Activated T-helper 17 cell treated with anti-CD3 and anti-CD28 coated beads, Interleukin-2, amount 50 U/mL, for 72 hours (primary cell): ENCODE results near the gene ZAP70. TPM values are rescaled to one million over a fixed set of nuclear protein-coding genes. Genes with fewer than 3 reads are reported as not detected.

Experiments
- ATAC-seq: fragments of 150-1000 bp; cut with Tn5 transposase; replicated peaks from 2 replicates; pipeline ENCODE4 v1.10.0; 2021; ENCODE audit warnings: mild to moderate bottlenecking, moderate library complexity
- H3K27ac Mint-ChIP-seq: one replicate; pipeline ENCODE4 v1.8.0; 2022; ENCODE audit warnings: mixed read lengths
- H3K27me3 Mint-ChIP-seq: one replicate; pipeline ENCODE4 v1.8.0; 2022; ENCODE audit warnings: mixed read lengths
- H3K36me3 Mint-ChIP-seq: one replicate; pipeline ENCODE4 v1.8.0; 2022; ENCODE audit warnings: low read depth, mild to moderate bottlenecking, mixed read lengths
- H3K4me1 Mint-ChIP-seq: one replicate; pipeline ENCODE4 v1.8.0; 2022; ENCODE audit warnings: mixed read lengths
- H3K4me3 Mint-ChIP-seq: one replicate; pipeline ENCODE4 v1.8.0; 2022; ENCODE audit warnings: mild to moderate bottlenecking, mixed read lengths
- H3K9me3 Mint-ChIP-seq: one replicate; pipeline ENCODE4 v1.8.0; 2022; ENCODE audit warnings: mixed read lengths
- total RNA-seq, 2 donors: library from RNA; stranded (reverse); gene quantifications; one replicate each; pipeline ENCODE4 v1.2.3, GENCODE V29; 2022

ZAP70 gene
- total RNA-seq, 2 donors from 2014 or later = 176 to 233 TPM

GRCh38 chr2:97779141-97779540, 65.8 kb downstream of the ZAP70 start:
- no peak overlapping the region for H3K27ac Mint-ChIP-seq
- H3K36me3 Mint-ChIP-seq = peaks cover 32% of the 10 kb centered on the region
- no peaks in the 10 kb centered on the region for H3K27me3 Mint-ChIP-seq
- H3K4me3 Mint-ChIP-seq = no peak overlapping the region
- H3K4me1 Mint-ChIP-seq = no peaks in the 10 kb centered on the region
- H3K9me3 Mint-ChIP-seq = no peaks in the 10 kb centered on the region
- ATAC-seq = no peak

DNA sequence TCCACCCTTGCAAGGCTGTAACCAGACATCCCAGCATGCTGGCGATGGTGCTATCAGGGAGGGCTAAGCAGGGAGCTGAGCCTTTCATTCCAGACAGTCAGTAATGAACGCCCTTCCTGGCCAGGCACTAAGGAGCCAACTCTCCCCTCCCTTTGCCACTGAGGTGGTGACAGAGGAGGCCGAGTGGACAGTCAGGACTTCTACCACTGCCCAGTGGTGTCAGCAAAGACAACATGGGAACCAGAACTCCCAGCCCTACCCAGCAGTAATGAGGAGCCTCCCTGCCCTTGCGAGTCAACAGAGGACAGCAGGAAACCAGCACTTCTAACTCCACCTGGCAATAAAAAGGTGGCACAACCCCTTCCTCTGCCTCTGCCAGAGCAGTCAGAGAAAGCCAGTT, 68.6 kb downstream of the ZAP70 start:
- Mint-ChIP-seq H3K36me3 (peaks cover 16% of the 10 kb centered on the region), H3K4me1 (no peaks in the 10 kb centered on the region), H3K27me3 (no peaks in the 10 kb centered on the region), H3K4me3 (no peak overlapping the region), H3K9me3 (no peaks in the 10 kb centered on the region), H3K27ac (no peak overlapping the region)
- no peak for ATAC-seq

- H3K27me3 Mint-ChIP-seq = no peaks in the 10 kb centered on the region
- H3K36me3 Mint-ChIP-seq = peaks cover 25% of the 10 kb centered on the region
- H3K9me3 Mint-ChIP-seq = no peaks in the 10 kb centered on the region
- peak; percentile 43 for ATAC-seq
- H3K4me1 Mint-ChIP-seq = no peaks in the 10 kb centered on the region
- H3K27ac Mint-ChIP-seq = no peak overlapping the region
- H3K4me3 Mint-ChIP-seq = no peak overlapping the region
Measured at GRCh38 chr2:97784953-97785352, 71.6 kb downstream of the ZAP70 start.

- no peaks in the 10 kb centered on the region for H3K4me1 Mint-ChIP-seq
- peaks cover 27% of the 10 kb centered on the region for H3K36me3 Mint-ChIP-seq
- ATAC-seq = no peak
Measured at GRCh38 chr2:97785818-97786217, 72.4 kb downstream of the ZAP70 start.

GRCh38 chr2:97788986-97789644, 75.7 kb downstream of the ZAP70 start:
- ATAC-seq = no peak
- Mint-ChIP-seq H3K9me3 (no peaks in the 10 kb centered on the region), H3K4me3 (no peak overlapping the region), H3K27me3 (no peaks in the 10 kb centered on the region), H3K27ac (no peak overlapping the region), H3K4me1 (no peaks in the 10 kb centered on the region), H3K36me3 (peaks cover 53% of the 10 kb centered on the region)

More at GRCh38 chr2:97785818-97786217, 72.4 kb downstream of the ZAP70 start:
- no peaks in the 10 kb centered on the region for H3K9me3 Mint-ChIP-seq
- H3K27ac Mint-ChIP-seq = no peak overlapping the region
- H3K4me3 Mint-ChIP-seq = no peak overlapping the region
- H3K27me3 Mint-ChIP-seq = no peaks in the 10 kb centered on the region

Other genes starting within 250 kb of the ZAP70 start
- gene ANKRD36B, start 123.7 kb upstream of the ZAP70 start, total RNA-seq = 10 to 100 TPM; 48.6 to 53.0 TPM
- gene COX5B, start 67.5 kb upstream of the ZAP70 start, total RNA-seq = 100 to 1,000 TPM; 218 to 235 TPM
- 100 to 1,000 TPM in 1 of 2 donors, 10 to 100 TPM in 1; 68.7 to 148 TPM for gene ACTR1B, start 49.5 kb upstream of the ZAP70 start, total RNA-seq
- 10 to 100 TPM; 12.0 to 51.2 TPM for gene C2orf92, start 43.9 kb upstream of the ZAP70 start, total RNA-seq